Transverse colon (tissue), 4 donors: ENCODE data around the gene AIG1. TPM values are rescaled to one million over a fixed set of nuclear protein-coding genes. Genes with fewer than 3 reads are reported as not detected.

ENCODE experiments used
- DNase-seq: peaks from one replicate; pipeline ENCODE4 v3.0.0-alpha.2; 2019
- H3K27ac ChIP-seq, 4 donors: fragments of 200-600 bp; sonication (generic); 2 replicates each; pipeline ENCODE4 v1.5.1; 2016 to 2018; ENCODE audit warnings: inconsistent platforms in 4 of 4
- H3K27me3 ChIP-seq: fragments of 200-600 bp; sonication (generic); 2 replicates; pipeline ENCODE4 v1.5.1; 2017; ENCODE audit warnings: inconsistent platforms
- H3K36me3 ChIP-seq, 4 donors: fragments of 200-600 bp; sonication (generic); 2 replicates each; pipeline ENCODE4 v1.5.1; 2017 to 2019; ENCODE audit warnings: inconsistent platforms in 4 of 4
- H3K4me1 ChIP-seq, 4 donors: fragments of 200-600 bp; sonication (generic); 2 replicates each; pipeline ENCODE4 v1.5.1; 2017 to 2020; ENCODE audit warnings: inconsistent platforms in 4 of 4
- H3K4me3 ChIP-seq, 4 donors: fragments of 200-600 bp; sonication (generic); 1 replicate in 1 of 4; 2 replicates in 3 of 4; pipeline versions ENCODE4 v1.5.1 to v1.6.1; 2017 to 2019; ENCODE audit warnings: inconsistent platforms in 4 of 4
- H3K9me3 ChIP-seq, 2 donors: fragments of 200-600 bp; sonication (generic); 2 replicates each; pipeline ENCODE4 v1.5.1; 2017 to 2019; ENCODE audit warnings: inconsistent platforms in 2 of 2
- CTCF ChIP-seq, 5 experiments: fragments of 200-600 bp in 3 of 5; fragments of 450-650 bp in 2 of 5; sonication (generic) in 3 of 5; IDR thresholded peaks; 1 replicate in 2 of 5; 2 replicates in 3 of 5; pipeline ENCODE4 v1.5.1; 2016 to 2017; ENCODE audit warnings: antibody characterized with exemption in 5 of 5, inconsistent platforms in 3 of 5, mild to moderate bottlenecking in 2 of 5, moderate library complexity in 1 of 5
- EP300 ChIP-seq: sonication (generic); formaldehyde crosslinking; IDR thresholded peaks from one replicate; pipeline ENCODE4 v1.6.1; 2017; ENCODE audit warnings: antibody characterized with exemption, low read depth
- POLR2A ChIP-seq: fragments of 450-650 bp; IDR thresholded peaks from one replicate; pipeline ENCODE4 v1.6.1; 2016; ENCODE audit warnings: antibody characterized with exemption, mild to moderate bottlenecking, moderate library complexity
- POLR2AphosphoS5 ChIP-seq, 3 donors: sonication (generic); formaldehyde crosslinking; IDR thresholded peaks; one replicate each; pipeline ENCODE4 v1.6.1; 2016; ENCODE audit warnings: antibody characterized with exemption in 3 of 3
- WGBS, 2 donors: methylation state at CpG; one replicate each; pipeline ENCODE4 v1.1.5; 2018; ENCODE audit warnings: low coverage in 1 of 2; 5-methylcytosine and 5-hydroxymethylcytosine counted together
- in situ Hi-C, 4 donors: fragments of 200-750 bp; cut with MboI; loops; one replicate each; pipeline versions ENCODE4 v1.15.0 to v1.15.1; 2017; ENCODE audit warnings: low sequenced_read_pairs in 3 of 4, low pct_ligation_motif_present in 1 of 4, low pct_unique_long_range_greater_than_20kb in 1 of 4
- intact Hi-C: fragments of 100-400 bp; cut with DNase I; formaldehyde crosslinking; loops from one replicate; pipeline ENCODE4 v1.15.1; 2023; ENCODE audit warnings: low total_unique reads
- total RNA-seq, 4 donors: library from RNA; depleted of rRNA; stranded (reverse); fragments of >200 nt; gene quantifications; one replicate each; pipeline ENCODE4 v1.1.0, GENCODE V29; 2016

The AIG1 gene
- total RNA-seq, 4 donors from 2014 or later, result 16.5 to 38.2 (median 21.6) TPM

GRCh38 chr6:143090314-143091044 is 29.8 kb downstream of the AIG1 start:
- Histone ChIP-seq H3K9me3 (no peaks in the 10 kb centered on the region), H3K27me3 (no peaks in the 10 kb centered on the region), H3K27ac (no peak overlapping the region), H3K36me3 (no peaks in the 10 kb centered on the region), H3K4me3 (no peak overlapping the region), H3K4me1 (no peaks in the 10 kb centered on the region)
- in situ Hi-C loops, result no loop called here
- no peak for DNase-seq
- no peak for TF ChIP-seq POLR2AphosphoS5 (IDR thresholded peaks at IDR 0.05)
- TF ChIP-seq CTCF (IDR thresholded peaks at IDR 0.05), result no peak
- TF ChIP-seq EP300, result no peak
- TF ChIP-seq POLR2A, result no peak
- intact Hi-C loops, result no loop called here
- 87 to 98% methylated on average over 3 of the region's 3 CpGs for WGBS, 2 donors

GRCh38 chr6:143092768-143093167 is 32.1 kb downstream of the AIG1 start:
- intact Hi-C loops, result no loop called here
- Histone ChIP-seq H3K27ac (no peak overlapping the region), H3K36me3 (no peaks in the 10 kb centered on the region), H3K4me3 (no peak overlapping the region), H3K9me3 (no peaks in the 10 kb centered on the region), H3K27me3 (no peaks in the 10 kb centered on the region), H3K4me1 (peaks cover 0 to 7% (median 0%) of the 10 kb centered on the region in 4 donors)
- in situ Hi-C loops, result no loop called here
- TF ChIP-seq POLR2A, result no peak
- TF ChIP-seq EP300, result no peak
- no peak for TF ChIP-seq CTCF (IDR thresholded peaks at IDR 0.05)
- no peak for TF ChIP-seq POLR2AphosphoS5 (IDR thresholded peaks at IDR 0.05)
- DNase-seq, result no peak
- 100% methylated on average over 2 of the region's 2 CpGs; no CpG with 5 or more reads in 1 of the 2 donors for WGBS, 2 donors

- TF ChIP-seq CTCF (IDR thresholded peaks at IDR 0.05) (no peak), POLR2A (no peak), EP300 (no peak), POLR2AphosphoS5 (IDR thresholded peaks at IDR 0.05) (no peak)
- intact Hi-C loops, result no loop called here
- DNase-seq, result no peak
- Histone ChIP-seq H3K9me3 (no peaks in the 10 kb centered on the region), H3K36me3 (no peaks in the 10 kb centered on the region), H3K4me1 (peaks cover 0 to 7% (median 0%) of the 10 kb centered on the region in 4 donors), H3K27me3 (no peaks in the 10 kb centered on the region), H3K27ac (no peak overlapping the region), H3K4me3 (no peak overlapping the region)
- in situ Hi-C loops, result no loop called here
- WGBS, 2 donors, result 79 to 88% methylated on average over 2 of the region's 2 CpGs
Measured at GRCh38 chr6:143093290-143093689, 32.6 kb downstream of the AIG1 start.

GRCh38 chr6:143096403-143096802 is 35.7 kb downstream of the AIG1 start:
- Histone ChIP-seq H3K27ac (no peak overlapping the region), H3K4me3 (no peak overlapping the region), H3K9me3 (no peaks in the 10 kb centered on the region), H3K27me3 (no peaks in the 10 kb centered on the region), H3K36me3 (no peaks in the 10 kb centered on the region), H3K4me1 (peaks cover 0 to 7% (median 0%) of the 10 kb centered on the region in 4 donors)
- intact Hi-C loops (no loop called here), in situ Hi-C loops (no loop called here)
- TF ChIP-seq POLR2AphosphoS5 (IDR thresholded peaks at IDR 0.05), result no peak
- no peak for TF ChIP-seq POLR2A
- no peak for TF ChIP-seq CTCF (IDR thresholded peaks at IDR 0.05)
- no peak for TF ChIP-seq EP300
- no peak for DNase-seq
- 85 to 96% methylated on average over 2 of the region's 2 CpGs for WGBS, 2 donors
